ENCODE results near the gene ZDHHC11.
"Not testable (repeated sequence)": the region's sequence is repeated elsewhere in the genome, so short reads cannot be mapped to it uniquely, and the experiment has no call there.

Gene ZDHHC11

DNA sequence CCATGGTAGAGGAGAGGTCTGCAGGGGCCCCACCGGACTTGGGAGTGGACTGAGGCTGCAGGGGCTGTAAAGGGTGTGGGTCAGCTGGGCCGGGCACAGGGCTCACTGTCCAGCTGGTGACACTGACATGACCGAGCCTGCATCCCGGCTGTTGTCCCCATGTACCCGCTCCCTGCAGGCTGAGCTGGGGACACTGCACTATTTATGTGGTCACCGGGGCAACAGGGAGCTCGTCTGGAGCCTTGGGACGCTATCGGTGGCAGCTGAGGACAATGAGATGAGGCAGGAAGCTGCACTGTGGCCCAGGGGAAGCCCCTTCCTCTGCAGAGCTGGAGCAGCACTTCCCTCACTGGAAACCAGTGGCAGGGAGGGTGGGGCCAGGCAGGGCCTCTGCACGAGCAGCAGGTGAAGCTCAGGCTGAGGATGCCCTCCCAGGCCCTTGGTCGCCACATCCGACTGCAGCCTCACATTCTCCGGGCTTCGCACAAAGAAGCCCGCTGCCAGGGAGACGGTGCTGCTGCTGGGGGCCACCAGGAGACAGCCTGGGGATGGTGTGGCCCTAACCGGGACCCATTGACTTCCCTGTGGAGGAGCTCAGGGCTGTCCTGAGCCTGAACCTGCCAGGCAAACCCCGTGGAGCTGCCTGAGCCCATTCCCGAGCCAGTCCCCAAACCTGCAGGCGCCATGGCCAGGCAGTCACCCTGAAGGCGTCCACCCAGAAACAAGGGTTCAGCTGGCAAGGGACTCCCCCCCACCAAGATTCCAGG lies 92.7 kb downstream of the ZDHHC11 start:
- DNase-seq: peak; percentile 6

- DNase-seq: no peak
Measured at GRCh38 chr5:757346-757930, 93.3 kb downstream of the ZDHHC11 start.

DNA sequence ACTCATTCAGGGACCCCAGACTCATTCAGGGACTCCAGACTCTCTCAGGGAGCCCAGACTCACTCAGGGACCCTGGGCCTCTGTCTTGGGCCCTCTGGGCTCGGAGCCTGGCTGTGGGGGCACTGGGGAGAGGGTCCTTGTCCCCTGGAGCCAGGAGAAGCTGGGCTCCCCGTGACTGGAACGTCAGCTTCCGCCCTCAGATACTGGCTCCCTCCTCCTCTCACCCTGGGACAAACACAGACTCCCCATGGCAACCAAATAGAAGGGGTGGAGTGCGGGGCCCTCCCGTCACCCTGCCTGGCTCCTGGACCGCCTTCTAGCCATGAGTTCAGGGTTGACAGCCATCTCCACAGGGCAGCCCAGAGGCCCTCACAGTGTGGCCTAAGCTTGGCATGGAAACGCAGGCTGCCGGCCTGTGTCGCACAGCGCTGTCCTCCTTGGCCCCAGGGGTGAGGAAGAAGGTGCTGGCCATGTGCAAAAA lies 93.9 kb downstream of the ZDHHC11 start:
- DNase-seq: no peak

GRCh38 chr5:756171-756570 lies 94.6 kb downstream of the ZDHHC11 start:
- no peak for DNase-seq

DNA sequence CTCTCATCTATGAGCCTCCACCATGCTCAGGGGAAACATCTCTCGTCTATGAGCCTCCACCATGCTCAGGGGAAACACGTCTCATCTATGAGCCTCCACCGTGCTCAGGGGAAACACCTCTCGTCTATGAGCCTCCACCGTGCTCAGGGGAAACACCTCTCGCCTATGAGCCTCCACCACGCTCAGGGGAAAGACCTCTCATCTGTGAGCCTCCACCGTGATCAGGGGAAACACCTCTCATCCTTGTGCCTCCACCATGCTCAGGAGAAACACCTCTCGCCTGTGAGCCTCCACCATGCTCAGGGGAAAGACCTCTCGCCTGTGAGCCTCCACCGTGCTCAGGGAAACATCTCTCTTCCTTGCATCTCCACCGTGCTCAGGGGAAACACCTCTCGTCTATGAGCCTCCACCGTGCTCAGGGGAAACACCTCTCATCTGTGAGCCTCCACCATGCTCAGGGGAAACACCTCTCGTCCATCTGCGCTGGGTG lies 96.6 kb downstream of the ZDHHC11 start:
- not testable (repeated sequence) for DNase-seq

DNA sequence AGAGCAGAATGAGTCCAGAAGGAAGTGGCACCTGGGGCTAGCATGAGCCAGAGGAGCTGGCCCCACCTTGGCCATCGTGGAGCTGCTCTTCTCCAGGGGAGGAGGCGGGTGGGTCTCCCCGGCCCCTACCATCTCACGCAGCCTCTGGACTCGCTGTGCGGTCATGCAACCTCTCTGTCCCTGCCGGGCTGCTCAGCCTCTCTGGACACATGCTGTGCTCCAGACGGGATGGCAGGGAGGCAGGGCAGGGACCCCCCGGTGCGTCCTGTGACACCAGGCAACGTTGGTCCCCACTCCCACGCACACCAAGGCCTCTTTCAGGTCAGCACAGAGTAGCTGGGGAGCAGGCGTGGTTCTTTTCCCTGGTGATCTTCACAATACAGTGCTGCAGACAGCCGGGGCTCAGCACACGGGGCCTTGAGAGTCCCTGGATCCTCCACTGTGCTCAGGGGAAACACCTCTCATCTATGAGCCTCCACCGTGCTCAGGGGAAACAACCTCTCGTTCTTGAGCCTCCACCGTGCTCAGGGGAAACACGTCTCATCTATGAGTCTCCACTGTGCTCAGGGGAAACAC lies 97.1 kb downstream of the ZDHHC11 start:
- DNase-seq: not testable (repeated sequence)

- not testable (repeated sequence) for DNase-seq
Measured at GRCh38 chr5:752532-753115, 98.2 kb downstream of the ZDHHC11 start.

GRCh38 chr5:751992-752391 lies 98.8 kb downstream of the ZDHHC11 start:
- not testable (repeated sequence) for DNase-seq

GRCh38 chr5:751496-751895 lies 99.3 kb downstream of the ZDHHC11 start:
- DNase-seq: no peak

- DNase-seq: not testable (repeated sequence)
Measured at GRCh38 chr5:750226-750625, 100.6 kb downstream of the ZDHHC11 start.

DNA sequence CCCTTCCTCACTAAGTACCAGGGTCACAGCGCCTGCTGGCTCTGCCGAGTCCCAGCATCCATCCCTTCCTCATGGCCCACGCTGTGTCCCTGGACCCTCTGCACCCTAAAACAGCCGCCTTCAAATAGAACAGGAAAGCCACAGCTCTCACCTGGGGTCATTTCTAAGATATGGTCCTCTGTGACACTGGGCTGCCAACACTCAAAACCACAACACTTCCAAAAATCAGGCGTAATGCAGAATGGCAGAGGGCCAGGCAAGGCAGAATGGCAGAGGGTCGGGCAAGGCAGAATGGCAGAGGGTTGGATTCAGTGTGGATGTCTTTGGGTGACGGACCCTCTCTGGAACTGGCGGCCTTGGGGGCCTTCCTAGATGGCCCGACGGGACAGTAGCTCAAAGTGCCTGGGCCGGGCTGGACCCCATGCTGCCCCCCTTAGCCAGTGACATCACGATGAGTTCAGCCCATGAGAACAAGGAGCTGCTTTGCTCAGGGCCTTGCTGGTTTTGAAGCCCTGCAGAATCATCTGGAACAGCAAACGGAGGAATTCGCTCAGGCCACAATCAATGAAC lies 101.6 kb downstream of the ZDHHC11 start:
- no peak for DNase-seq

- not testable (repeated sequence) for DNase-seq
Measured at GRCh38 chr5:748011-748980, 102.5 kb downstream of the ZDHHC11 start.

- not testable (repeated sequence) for DNase-seq
Measured at GRCh38 chr5:747303-747844, 103.4 kb downstream of the ZDHHC11 start.

- DNase-seq: no peak
Measured at GRCh38 chr5:746258-746761, 104.5 kb downstream of the ZDHHC11 start.

Measured in midbrain (tissue), 1 donor.